Hepatocyte (in vitro differentiated cells): ENCODE results near the gene ABCG4. TPM values are rescaled to one million over a fixed set of nuclear protein-coding genes. Genes with fewer than 3 reads are reported as not detected.

Experiments used
- DNase-seq: peaks from one replicate; pipeline ENCODE4 v3.0.0-alpha.2; 2016; ENCODE audit warnings: low spot score
- H2AFZ ChIP-seq: fragments of 200-600 bp; sonication (generic); 2 replicates; pipeline ENCODE4 v1.6.0; 2016; ENCODE audit warnings: antibody characterized with exemption, mild to moderate bottlenecking
- H3K27ac ChIP-seq: fragments of 200-600 bp; sonication (generic); 2 replicates; pipeline ENCODE4 v1.5.1; 2016; ENCODE audit warnings: mild to moderate bottlenecking
- H3K27me3 ChIP-seq: fragments of 200-600 bp; sonication (generic); 2 replicates; pipeline ENCODE4 v1.6.1; 2016
- H3K36me3 ChIP-seq: fragments of 200-600 bp; sonication (generic); replicated peaks from 2 replicates; pipeline ENCODE4 v1.5.1; 2016; ENCODE audit warnings: low read depth; ENCODE audit not compliant: insufficient read depth
- H3K4me1 ChIP-seq: fragments of 200-600 bp; sonication (generic); 2 replicates; pipeline ENCODE4 v1.5.1; 2016; ENCODE audit warnings: mild to moderate bottlenecking, moderate library complexity; ENCODE audit not compliant: insufficient read depth
- H3K4me2 ChIP-seq: fragments of 200-600 bp; sonication (generic); 2 replicates; pipeline ENCODE4 v1.6.0; 2016
- H3K4me3 ChIP-seq: fragments of 200-600 bp; sonication (generic); 2 replicates; pipeline ENCODE4 v1.5.1; 2016; ENCODE audit warnings: mild to moderate bottlenecking
- H3K79me2 ChIP-seq: fragments of 200-600 bp; sonication (generic); 2 replicates; pipeline ENCODE4 v1.6.0; 2017; ENCODE audit warnings: mild to moderate bottlenecking
- H3K9me2 ChIP-seq: fragments of 200-600 bp; sonication (generic); replicated peaks from 2 replicates; pipeline ENCODE4 v1.6.0; 2017; ENCODE audit warnings: mild to moderate bottlenecking; ENCODE audit not compliant: insufficient read depth
- H3K9me3 ChIP-seq: fragments of 200-600 bp; sonication (generic); 2 replicates; pipeline ENCODE4 v1.5.1; 2016; ENCODE audit warnings: low read depth, mild to moderate bottlenecking
- H4K20me1 ChIP-seq: fragments of 200-600 bp; sonication (generic); 2 replicates; pipeline ENCODE4 v1.6.0; 2016; ENCODE audit warnings: mild to moderate bottlenecking; ENCODE audit not compliant: insufficient read depth, poor library complexity, severe bottlenecking
- EZH2 ChIP-seq: fragments of 200-600 bp; sonication (generic); IDR thresholded peaks from 2 replicates; pipeline ENCODE4 v1.6.1; 2016; ENCODE audit warnings: antibody characterized with exemption, mild to moderate bottlenecking, borderline replicate concordance
- EZH2phosphoT487 ChIP-seq: fragments of 200-600 bp; sonication (generic); IDR thresholded peaks from one replicate; pipeline ENCODE4 v1.6.1; 2018; ENCODE audit warnings: antibody characterized with exemption, mild to moderate bottlenecking, low read depth, moderate library complexity; ENCODE audit not compliant: unreplicated experiment, severe bottlenecking
- WGBS: methylation state at CpG from one replicate; pipeline ENCODE4 v1.1.6; 2016; ENCODE audit warnings: low lambda C conversion rate; ENCODE audit errors: missing lambda C conversion rate; 5-methylcytosine and 5-hydroxymethylcytosine counted together
- polyA plus RNA-seq: library from polyadenylated mRNA; unstranded; fragments of >200 nt; fragmentation: Nextera tagmentation; extraction: Ambion mirVana; gene quantifications from 2 replicates; pipeline ENCODE4 v1.2.1, GENCODE V29; 2016
- total RNA-seq: library from RNA; depleted of rRNA; stranded (reverse); fragments of >200 nt; gene quantifications from 2 replicates; pipeline ENCODE4 v1.2.3, GENCODE V29; 2014
- TF ChIP-seq, protein P1 (sequence below): fragments of 200-600 bp; sonication (generic); IDR thresholded peaks from 2 replicates; pipeline ENCODE4 v1.5.1; 2016; ENCODE audit warnings: antibody characterized with exemption, mild to moderate bottlenecking; ENCODE audit not compliant: poor library complexity

ABCG4 gene
- total and polyA plus RNA-seq, 2 experiments from 2014 or later, result 0.45 TPM; not detected in 1

DNA sequence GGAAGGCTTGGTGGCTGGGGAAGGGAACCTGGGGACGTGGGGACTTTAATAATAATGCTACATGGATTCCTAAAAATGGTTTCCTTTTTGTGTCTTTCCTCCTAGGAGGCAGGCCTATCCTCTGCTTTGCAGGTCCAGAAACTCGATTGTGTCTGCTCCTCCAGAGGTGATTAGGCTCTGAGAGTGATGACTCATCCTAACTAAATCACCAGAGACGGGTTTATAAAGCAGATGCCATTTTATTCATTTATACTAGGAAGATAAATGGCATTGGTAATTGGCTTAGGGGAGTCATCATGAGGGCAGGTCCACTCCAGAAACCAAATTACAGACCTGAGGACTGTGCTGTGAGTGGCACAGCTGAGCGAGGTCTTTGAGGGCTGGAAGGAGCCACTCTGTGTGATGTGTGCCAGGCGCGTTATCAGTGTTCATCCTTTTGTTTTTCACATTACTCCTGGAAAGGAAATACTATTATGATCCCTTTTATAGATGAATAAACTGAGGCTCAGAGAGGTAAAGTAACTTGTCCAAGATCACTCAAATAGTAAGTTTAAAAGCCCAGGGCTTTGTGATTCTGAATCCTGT lies 26.7 kb downstream of the ABCG4 start:
- Histone ChIP-seq H3K9me3 (no peaks in the 10 kb centered on the region), H4K20me1 (no peaks in the 10 kb centered on the region), H3K27me3 (no peaks in the 10 kb centered on the region), H3K4me2 (no peak overlapping the region), H2AFZ (no peak overlapping the region), H3K27ac (no peak overlapping the region), H3K36me3 (no peaks in the 10 kb centered on the region), H3K9me2 (no peaks in the 10 kb centered on the region), H3K79me2 (no peaks in the 10 kb centered on the region), H3K4me3 (no peak overlapping the region), H3K4me1 (no peaks in the 10 kb centered on the region)
- DNase-seq, result no peak
- TF ChIP-seq EZH2 (no peak), EZH2phosphoT487 (no peak)
- TF ChIP-seq, protein P1, sequence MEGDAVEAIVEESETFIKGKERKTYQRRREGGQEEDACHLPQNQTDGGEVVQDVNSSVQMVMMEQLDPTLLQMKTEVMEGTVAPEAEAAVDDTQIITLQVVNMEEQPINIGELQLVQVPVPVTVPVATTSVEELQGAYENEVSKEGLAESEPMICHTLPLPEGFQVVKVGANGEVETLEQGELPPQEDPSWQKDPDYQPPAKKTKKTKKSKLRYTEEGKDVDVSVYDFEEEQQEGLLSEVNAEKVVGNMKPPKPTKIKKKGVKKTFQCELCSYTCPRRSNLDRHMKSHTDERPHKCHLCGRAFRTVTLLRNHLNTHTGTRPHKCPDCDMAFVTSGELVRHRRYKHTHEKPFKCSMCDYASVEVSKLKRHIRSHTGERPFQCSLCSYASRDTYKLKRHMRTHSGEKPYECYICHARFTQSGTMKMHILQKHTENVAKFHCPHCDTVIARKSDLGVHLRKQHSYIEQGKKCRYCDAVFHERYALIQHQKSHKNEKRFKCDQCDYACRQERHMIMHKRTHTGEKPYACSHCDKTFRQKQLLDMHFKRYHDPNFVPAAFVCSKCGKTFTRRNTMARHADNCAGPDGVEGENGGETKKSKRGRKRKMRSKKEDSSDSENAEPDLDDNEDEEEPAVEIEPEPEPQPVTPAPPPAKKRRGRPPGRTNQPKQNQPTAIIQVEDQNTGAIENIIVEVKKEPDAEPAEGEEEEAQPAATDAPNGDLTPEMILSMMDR, result no peak
- WGBS, result 59% methylated on average over 6 of the region's 6 CpGs

DNA sequence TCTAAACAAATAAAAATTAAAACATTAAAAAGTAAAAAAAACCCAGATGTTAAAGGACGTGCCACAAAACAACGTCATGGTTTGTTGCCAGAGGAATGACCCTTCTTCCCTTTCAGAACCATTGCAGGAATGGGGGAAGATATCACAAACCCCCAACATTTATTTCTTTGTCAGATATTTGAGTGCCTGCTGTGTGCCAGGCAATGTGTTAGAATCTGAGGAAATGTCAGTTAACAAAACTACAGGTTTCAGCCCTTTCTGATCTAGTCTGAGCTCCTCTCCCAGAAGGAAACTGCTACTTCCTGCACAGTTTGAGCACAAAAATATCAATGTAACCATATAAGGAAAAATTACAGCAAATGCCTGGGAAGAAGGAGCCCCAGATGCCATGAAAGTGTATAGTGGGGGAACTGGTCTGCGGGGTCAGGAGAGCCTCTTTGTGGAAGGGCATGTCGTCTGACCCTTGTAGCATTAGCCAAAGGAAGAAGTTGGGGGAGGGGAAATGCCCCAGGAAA lies 29.4 kb downstream of the ABCG4 start:
- no peak overlapping the region for H2AFZ ChIP-seq
- WGBS, result 86% methylated on average over 4 of the region's 4 CpGs

DNA sequence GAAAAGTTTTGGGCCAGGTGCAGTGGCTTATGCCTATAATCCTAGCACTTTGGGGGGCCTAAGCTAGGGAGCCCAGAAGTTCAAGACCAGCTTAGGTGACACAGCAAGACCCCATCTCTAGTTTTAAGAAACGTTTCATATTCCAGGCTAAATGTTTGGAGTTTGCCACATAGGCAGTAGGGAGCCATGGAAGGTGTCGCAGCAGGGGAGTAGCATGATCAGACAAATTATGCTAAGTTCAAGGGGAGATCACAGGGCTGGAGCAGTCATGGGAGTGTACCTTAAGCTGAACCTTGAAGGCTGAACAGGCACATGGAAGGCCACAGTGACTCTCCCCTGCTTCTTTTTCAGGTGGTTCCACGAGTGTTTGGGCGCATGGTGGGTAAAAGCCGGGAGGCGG lies 30.5 kb downstream of the ABCG4 start:
- Histone ChIP-seq H3K9me2 (no peaks in the 10 kb centered on the region), H3K4me2 (no peak overlapping the region), H3K36me3 (no peaks in the 10 kb centered on the region), H3K4me1 (no peaks in the 10 kb centered on the region), H2AFZ (no peak overlapping the region), H3K4me3 (no peak overlapping the region), H4K20me1 (no peaks in the 10 kb centered on the region), H3K9me3 (no peaks in the 10 kb centered on the region), H3K27me3 (no peaks in the 10 kb centered on the region), H3K27ac (no peak overlapping the region), H3K79me2 (no peaks in the 10 kb centered on the region)
- WGBS, result 92% methylated on average over 6 of the region's 6 CpGs
- TF ChIP-seq EZH2, result no peak
- TF ChIP-seq, protein P1, result no peak
- no peak for TF ChIP-seq EZH2phosphoT487
- DNase-seq, result no peak

More for the DNA sequence above, 29.4 kb downstream of the ABCG4 start:
- no peaks in the 10 kb centered on the region for H3K9me3 ChIP-seq
- H3K27me3 ChIP-seq, result no peaks in the 10 kb centered on the region
- H3K27ac ChIP-seq, result no peak overlapping the region
- H3K36me3 ChIP-seq, result no peaks in the 10 kb centered on the region
- no peak overlapping the region for H3K4me3 ChIP-seq
- no peaks in the 10 kb centered on the region for H3K79me2 ChIP-seq
- H3K9me2 ChIP-seq, result no peaks in the 10 kb centered on the region
- no peak for DNase-seq
- H3K4me1 ChIP-seq, result no peaks in the 10 kb centered on the region
- no peak overlapping the region for H3K4me2 ChIP-seq
- no peaks in the 10 kb centered on the region for H4K20me1 ChIP-seq
- TF ChIP-seq EZH2phosphoT487 (no peak), EZH2 (no peak)
- TF ChIP-seq, protein P1, result no peak
